Measurements from ENCODE around the gene MEIKIN. TPM values are rescaled to one million over a fixed set of nuclear protein-coding genes. Genes with fewer than 3 reads are reported as not detected.

Gene MEIKIN
- total RNA-seq, 1 experiment from 2014 or later, result not detected

- H3K4me1 Mint-ChIP-seq, result peaks cover 6 to 7% of the 10 kb centered on the region in 2 experiments
- DNase-seq, result no peak
- no peak overlapping the region for H3K9ac ChIP-seq (ENCODE audit: extremely low read depth, insufficient read length, low read length)
- no peaks in the 10 kb centered on the region for H3K9me3 ChIP-seq (ENCODE audit: control insufficient read depth, low read depth, low read length)
- H3K14ac ChIP-seq (ENCODE audit: insufficient read depth, low read length), result no peak overlapping the region; the same call in 1 of the 2 replicates
- no peaks in the 10 kb centered on the region for H3K36me3 Mint-ChIP-seq (ENCODE audit: insufficient read depth in 1 of 3, low read depth in 3 of 3)
- no peak overlapping the region for H4K91ac ChIP-seq (ENCODE audit: insufficient read length, low read depth, low read length)
- no peak overlapping the region for H2BK120ac ChIP-seq (ENCODE audit: low read depth, low read length, poor library complexity, severe bottlenecking)
- H3K18ac ChIP-seq (ENCODE audit: insufficient read length, low read depth, low read length), result no peak overlapping the region
- no peak overlapping the region for H3K56ac ChIP-seq (ENCODE audit: insufficient read length, low read depth, low read length)
- H4K5ac ChIP-seq (ENCODE audit: insufficient read length, low read depth, low read length), result no peak overlapping the region
- no peak overlapping the region; a peak in 1 of 7 replicates for H3K27ac Mint-ChIP-seq
- no peaks in the 10 kb centered on the region for H3K23me2 ChIP-seq (ENCODE audit: insufficient read length, low read depth, low read length, poor library complexity, severe bottlenecking)
- no peaks in the 10 kb centered on the region for H3K27me3 Mint-ChIP-seq (ENCODE audit: low read depth)
- WGBS (ENCODE audit: extremely low coverage, insufficient read length, low lambda C conversion rate), result no CpG with 5 or more reads among the region's 3 CpGs
- no peak overlapping the region for H2AFZ ChIP-seq (ENCODE audit: low read length)
- no peak overlapping the region for H3K4ac ChIP-seq (ENCODE audit: low read depth, low read length)
- H3K27me3 ChIP-seq (ENCODE audit: insufficient read depth, low read length), result no peaks in the 10 kb centered on the region
- no peak overlapping the region for H3K23ac ChIP-seq (ENCODE audit: insufficient read length, low read depth, low read length)
- no peak overlapping the region for H2BK15ac ChIP-seq (ENCODE audit: low read depth, low read length)
- H3K4me3 Mint-ChIP-seq, result no peak overlapping the region
- no peak overlapping the region for H3T11ph ChIP-seq (ENCODE audit: low read length)
- H4K8ac ChIP-seq (replicated peaks; ENCODE audit: insufficient read length, low read depth, low read length), result no peak overlapping the region
- H3K27ac ChIP-seq (ENCODE audit: insufficient read length, low read depth, low read length), result no peak overlapping the region
- H3K79me2 ChIP-seq (ENCODE audit: insufficient read depth, low read length), result no peaks in the 10 kb centered on the region
- H2BK20ac ChIP-seq (ENCODE audit: low read depth, low read length, poor library complexity, severe bottlenecking), result no peak overlapping the region
- H3K9me3 Mint-ChIP-seq, result no peaks in the 10 kb centered on the region
- no peaks in the 10 kb centered on the region for H3K4me1 ChIP-seq (ENCODE audit: insufficient read depth, low read length)
- TF ChIP-seq CTCF (conservative IDR thresholded peaks at IDR 0.05), result no peak
- no peak overlapping the region for H3K4me2 ChIP-seq (ENCODE audit: insufficient read depth, insufficient read length, low read length)
- H2BK5ac ChIP-seq (ENCODE audit: insufficient read length, low read length), result no peak overlapping the region
- no peaks in the 10 kb centered on the region for H3K79me1 ChIP-seq (ENCODE audit: insufficient read depth, low read depth, low read length, poor library complexity, severe bottlenecking)
- no peak overlapping the region for H2AK5ac ChIP-seq (ENCODE audit: insufficient read length, low read length)
- no peaks in the 10 kb centered on the region for H4K20me1 ChIP-seq (ENCODE audit: control insufficient read depth, insufficient read depth, insufficient read length)
- H2BK12ac ChIP-seq (ENCODE audit: insufficient read length, low read depth, low read length), result no peak overlapping the region
Measured at GRCh38 chr5:131987251-131987650, 41.8 kb upstream of the MEIKIN start.

Data from H9 (cell line).